Lung (tissue), 12 donors: ENCODE data around the gene SAMSN1. TPM values are rescaled to one million over a fixed set of nuclear protein-coding genes. Genes with fewer than 3 reads are reported as not detected.
"Not testable (repeated sequence)": the region's sequence is repeated elsewhere in the genome, so short reads cannot be mapped to it uniquely, and the experiment has no call there.

Source experiments
- ATAC-seq: fragments of 200-7000 bp; cut with Tn5 transposase; one replicate; pipeline ENCODE4 v1.9.1; 2020; ENCODE audit warnings: moderate number of reproducible peaks; ENCODE audit not compliant: insufficient read depth, low FRiP score
- DNase-seq, 3 donors: peaks; one replicate each; pipeline ENCODE4 v3.0.0-alpha.2; 2013 to 2017
- H3K27ac ChIP-seq, 2 donors: one replicate each; pipeline ENCODE4 v1.5.1; 2013; ENCODE audit warnings: mild to moderate bottlenecking in 2 of 2, moderate library complexity in 2 of 2, control low read depth in 1 of 2, inconsistent platforms in 1 of 2, low read depth in 1 of 2, low read length in 1 of 2
- H3K27me3 ChIP-seq, 3 donors: one replicate each; pipeline ENCODE4 v1.5.1; 2013; ENCODE audit warnings: low read length in 2 of 3; ENCODE audit not compliant: control insufficient read depth in 3 of 3, insufficient read depth in 3 of 3
- H3K36me3 ChIP-seq, 4 donors: one replicate each; pipeline ENCODE4 v1.5.1; 2013; ENCODE audit warnings: low read length in 4 of 4, mild to moderate bottlenecking in 1 of 4, moderate library complexity in 1 of 4; ENCODE audit not compliant: control insufficient read depth in 4 of 4, insufficient read depth in 4 of 4
- H3K4me1 ChIP-seq, 5 donors: one replicate each; pipeline ENCODE4 v1.5.1; 2013; ENCODE audit warnings: low read length in 5 of 5, mild to moderate bottlenecking in 2 of 5, moderate library complexity in 1 of 5; ENCODE audit not compliant: control insufficient read depth in 5 of 5, insufficient read depth in 5 of 5
- H3K4me3 ChIP-seq: one replicate; pipeline ENCODE4 v1.5.1; 2013; ENCODE audit warnings: mild to moderate bottlenecking, control low read depth, moderate library complexity
- H3K9ac ChIP-seq, 2 donors: one replicate each; pipeline ENCODE4 v1.5.1; 2013; ENCODE audit warnings: low read length in 2 of 2, control low read depth in 1 of 2; ENCODE audit not compliant: insufficient read depth in 1 of 2
- H3K9me3 ChIP-seq, 4 donors: one replicate each; pipeline ENCODE4 v1.5.1; 2013; ENCODE audit warnings: low read length in 3 of 4, mild to moderate bottlenecking in 1 of 4, moderate library complexity in 1 of 4; ENCODE audit not compliant: control insufficient read depth in 4 of 4, insufficient read depth in 3 of 4
- WGBS, 2 donors: extraction: QIAGEN DNeasy Blood & Tissue Kit; methylation state at CpG; one replicate each; pipeline ENCODE4 v1.1.7; 2013; 5-methylcytosine and 5-hydroxymethylcytosine counted together
- polyA plus RNA-seq, 2 donors: library from polyadenylated mRNA; stranded (reverse); fragments of 200-250 nt; gene quantifications; one replicate each; pipeline ENCODE4 v1.2.1, GENCODE V29; 2013
- total RNA-seq, 2 donors: library from RNA; depleted of rRNA in 1 of 2; stranded (reverse); fragments of >200 nt in 1 of 2; gene quantifications; one replicate each; pipeline ENCODE4 v1.2.1, GENCODE V29; 2014 to 2021
- TF ChIP-seq, protein P1 (sequence below): IDR thresholded peaks from 2 replicates; pipeline ENCODE4 v1.5.1; 2012; ENCODE audit warnings: mild to moderate bottlenecking; ENCODE audit errors: control extremely low read depth, extremely low read depth
- donor health status: control.
- donor health status: control.
- donor health status: Bipolar disorder and iron deficiency.
- donor health status: healthy.
- donor health status: DM: yes; HTN: yes; CAD: no.

Gene SAMSN1
- total and polyA plus RNA-seq, 4 donors = 6.4 to 184 (median 16.1) TPM

DNA sequence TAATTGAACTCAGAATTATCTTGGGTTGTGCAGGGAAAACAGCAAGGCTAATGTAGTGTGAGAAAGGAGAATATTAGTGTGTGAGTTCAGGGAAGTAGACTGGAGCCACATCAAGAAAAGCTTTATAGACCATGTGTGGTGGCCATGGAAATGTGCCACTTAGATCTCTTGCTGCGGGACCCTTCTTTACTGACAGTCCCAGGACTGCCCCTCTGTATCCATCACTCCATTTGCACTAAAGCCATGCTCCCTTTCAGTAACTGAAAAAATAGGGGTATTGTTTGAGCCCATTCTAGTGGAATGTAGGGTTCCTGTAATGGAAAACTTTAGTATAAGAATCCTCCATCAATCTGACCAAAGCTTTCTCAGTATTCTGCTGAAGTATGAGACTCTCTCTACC, 32.3 kb downstream of the SAMSN1 start:
- Histone ChIP-seq H3K27me3 (no peaks in the 10 kb centered on the region), H3K9ac (no peak overlapping the region), H3K36me3 (peaks cover 0 to 1% (median 0%) of the 10 kb centered on the region in 4 donors), H3K9me3 (no peaks in the 10 kb centered on the region), H3K27ac (no peak overlapping the region), H3K4me1 (no peaks in the 10 kb centered on the region), H3K4me3 (no peak overlapping the region)
- WGBS, 2 donors = 98 to 100% methylated on average over 1 of the region's 1 CpG
- TF ChIP-seq, protein P1, sequence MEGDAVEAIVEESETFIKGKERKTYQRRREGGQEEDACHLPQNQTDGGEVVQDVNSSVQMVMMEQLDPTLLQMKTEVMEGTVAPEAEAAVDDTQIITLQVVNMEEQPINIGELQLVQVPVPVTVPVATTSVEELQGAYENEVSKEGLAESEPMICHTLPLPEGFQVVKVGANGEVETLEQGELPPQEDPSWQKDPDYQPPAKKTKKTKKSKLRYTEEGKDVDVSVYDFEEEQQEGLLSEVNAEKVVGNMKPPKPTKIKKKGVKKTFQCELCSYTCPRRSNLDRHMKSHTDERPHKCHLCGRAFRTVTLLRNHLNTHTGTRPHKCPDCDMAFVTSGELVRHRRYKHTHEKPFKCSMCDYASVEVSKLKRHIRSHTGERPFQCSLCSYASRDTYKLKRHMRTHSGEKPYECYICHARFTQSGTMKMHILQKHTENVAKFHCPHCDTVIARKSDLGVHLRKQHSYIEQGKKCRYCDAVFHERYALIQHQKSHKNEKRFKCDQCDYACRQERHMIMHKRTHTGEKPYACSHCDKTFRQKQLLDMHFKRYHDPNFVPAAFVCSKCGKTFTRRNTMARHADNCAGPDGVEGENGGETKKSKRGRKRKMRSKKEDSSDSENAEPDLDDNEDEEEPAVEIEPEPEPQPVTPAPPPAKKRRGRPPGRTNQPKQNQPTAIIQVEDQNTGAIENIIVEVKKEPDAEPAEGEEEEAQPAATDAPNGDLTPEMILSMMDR = no peak
- DNase-seq = no peak
- ATAC-seq = no peak

DNA sequence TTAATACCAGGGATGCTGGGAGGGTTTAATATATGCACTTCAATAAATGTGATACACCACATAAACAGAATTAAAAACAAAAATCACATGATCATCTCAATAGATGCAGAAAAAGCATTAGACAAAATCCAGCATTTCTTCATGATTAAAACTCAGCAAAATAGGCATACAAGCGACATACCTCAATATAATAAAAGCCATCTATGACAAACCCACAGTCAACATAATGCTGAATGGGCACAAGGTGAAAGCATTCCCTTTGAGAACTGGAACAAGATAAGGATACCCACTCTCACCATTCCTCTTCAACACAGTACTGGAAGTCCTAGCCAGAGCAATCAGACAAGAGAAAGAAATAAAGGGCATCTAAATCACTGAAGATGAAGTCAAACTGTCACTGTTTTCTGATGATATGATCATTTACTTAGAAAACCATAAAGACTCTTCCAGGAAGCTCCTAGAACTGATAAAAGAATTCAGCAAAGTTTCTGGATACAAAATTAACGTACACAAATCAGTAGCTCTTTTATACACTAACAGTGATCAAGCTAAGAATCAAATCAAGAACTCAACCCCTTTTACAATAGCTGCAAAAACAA, 39.2 kb downstream of the SAMSN1 start:
- not testable (repeated sequence) for H3K9ac ChIP-seq, DNase-seq, H3K9me3 ChIP-seq, H3K27ac ChIP-seq, ATAC-seq, H3K4me1 ChIP-seq, H3K4me3 ChIP-seq, H3K36me3 ChIP-seq, H3K27me3 ChIP-seq
- 88 to 94% methylated on average over 2 of the region's 2 CpGs for WGBS, 2 donors

DNA sequence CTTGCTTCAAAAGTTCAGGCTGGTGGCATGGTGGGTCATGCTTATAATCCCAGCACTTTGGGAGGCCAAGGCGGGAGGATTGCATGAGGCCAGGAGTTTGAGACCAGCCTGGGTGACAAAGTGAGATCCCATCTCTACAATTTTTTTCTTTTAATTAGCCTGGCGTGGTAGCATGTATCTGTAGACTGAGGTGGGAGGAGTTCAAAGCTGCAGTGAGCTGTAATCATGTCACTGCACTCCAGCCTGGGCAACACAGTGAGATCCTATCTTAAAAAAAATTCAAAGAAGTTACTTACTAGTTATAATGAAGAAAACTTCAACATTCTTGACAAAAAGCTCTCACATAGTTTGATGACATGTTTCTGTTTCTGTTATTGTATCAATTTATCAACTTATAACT, 45.2 kb downstream of the SAMSN1 start:
- no peak overlapping the region for H3K4me3 ChIP-seq
- DNase-seq (no peak), ATAC-seq (no peak)
- no peaks in the 10 kb centered on the region for H3K36me3 ChIP-seq
- no peaks in the 10 kb centered on the region for H3K27me3 ChIP-seq
- WGBS, 2 donors = 92 to 93% methylated on average over 2 of the region's 2 CpGs
- no peak overlapping the region for H3K27ac ChIP-seq
- peaks cover 0 to 5% (median 0%) of the 10 kb centered on the region in 4 donors for H3K9me3 ChIP-seq
- H3K9ac ChIP-seq = no peak overlapping the region
- no peaks in the 10 kb centered on the region for H3K4me1 ChIP-seq
- TF ChIP-seq, protein P1 = no peak

DNA sequence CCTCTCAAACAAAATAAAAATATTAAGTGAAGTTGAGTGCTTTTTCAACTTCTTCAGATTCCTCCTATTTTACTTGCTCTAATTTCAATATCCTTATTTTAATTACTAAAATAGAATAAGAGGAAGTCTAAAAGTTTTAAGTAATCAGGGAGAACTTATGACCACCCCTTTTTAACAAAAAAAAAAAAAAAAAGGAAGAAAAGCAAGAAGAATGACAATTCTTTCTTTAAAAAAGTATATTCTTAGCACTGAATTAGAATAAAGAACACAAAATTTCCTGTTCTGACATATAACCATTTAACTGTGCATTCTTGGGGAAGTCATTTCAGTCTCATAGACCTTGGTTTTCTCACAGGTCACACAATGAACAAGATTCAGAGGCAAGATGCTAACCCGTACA, 46.8 kb downstream of the SAMSN1 start:
- Histone ChIP-seq H3K27ac (no peak overlapping the region), H3K4me1 (no peaks in the 10 kb centered on the region), H3K4me3 (no peak overlapping the region), H3K36me3 (no peaks in the 10 kb centered on the region), H3K27me3 (no peaks in the 10 kb centered on the region), H3K9me3 (peaks cover 0 to 5% (median 0%) of the 10 kb centered on the region in 4 donors), H3K9ac (no peak overlapping the region)
- WGBS, 2 donors = 42 to 85% methylated on average over 1 of the region's 1 CpG
- DNase-seq (no peak), ATAC-seq (no peak)
- TF ChIP-seq, protein P1 = no peak
